ENCODE measurements around the gene GPR84. TPM values are rescaled to one million over a fixed set of nuclear protein-coding genes. Genes with fewer than 3 reads are reported as not detected.

Gene GPR84
- total and polyA plus RNA-seq, 2 of the 13 experiments (the other 11 are each of a cell fraction or from before 2014, with no cell fraction given): not detected

GRCh38 chr12:54360717-54361456, 3.4 kb downstream of the GPR84 start (continued):
- TF ChIP-seq ZNF280D (CRISPR knock-in tag; IDR thresholded peaks at IDR 0.05): no peak
- TF ChIP-seq HCFC1 (IDR thresholded peaks at IDR 0.05; ENCODE audit: low read depth, low read length): no peak
- TF ChIP-seq ZSCAN29 (CRISPR knock-in tag; conservative IDR thresholded peaks at IDR 0.05): 0 out of 2 replicates have a peak, but pooled peaks have one; percentile 26
- TF ChIP-seq MXD3 (CRISPR knock-in tag; IDR thresholded peaks at IDR 0.05): no peak
- no peak for TF ChIP-seq ZBTB8A (CRISPR knock-in tag; IDR thresholded peaks at IDR 0.05; ENCODE audit: borderline replicate concordance, low read depth)
- TF ChIP-seq NFIC (IDR thresholded peaks at IDR 0.05; ENCODE audit: low read length): no peak
- no peak for TF ChIP-seq ZNF251 (CRISPR knock-in tag; IDR thresholded peaks at IDR 0.05)
- no peak for TF ChIP-seq BATF2 (CRISPR knock-in tag; IDR thresholded peaks at IDR 0.05)
- TF ChIP-seq MIER3 (CRISPR knock-in tag; IDR thresholded peaks at IDR 0.05; ENCODE audit: borderline replicate concordance): peak; percentile 61; the same call in 1 of the 2 replicates
- TF ChIP-seq RORA (CRISPR knock-in tag; IDR thresholded peaks at IDR 0.05): no peak
- no peak for TF ChIP-seq SRSF9 (IDR thresholded peaks at IDR 0.05; ENCODE audit: borderline replicate concordance, insufficient read depth, low read depth, low read length, poor library complexity, severe bottlenecking)
- no peak for TF ChIP-seq NRL (CRISPR knock-in tag; IDR thresholded peaks at IDR 0.05; ENCODE audit: borderline replicate concordance)
- no peak for TF ChIP-seq BRF2 (CRISPR knock-in tag; IDR thresholded peaks at IDR 0.05)
- peak; percentile 29 for TF ChIP-seq XRCC5 (optimal IDR thresholded peaks at IDR 0.05; ENCODE audit: low read length)
- TF ChIP-seq ATF4 (CRISPR knock-in tag; IDR thresholded peaks at IDR 0.05): no peak
- no peak for TF ChIP-seq MXI1 (IDR thresholded peaks at IDR 0.05; ENCODE audit: borderline replicate concordance, low read depth, low read length)
- TF ChIP-seq HHEX (CRISPR knock-in tag; IDR thresholded peaks at IDR 0.05): no peak
- TF ChIP-seq ZNF800 (CRISPR knock-in tag; IDR thresholded peaks at IDR 0.05): no peak
